NT2/D1 (cell line): ENCODE results near the gene UMPS.

ENCODE experiments used
- SUZ12 ChIP-seq: IDR thresholded peaks from 2 replicates; pipeline ENCODE4 v1.6.1; 2011; ENCODE audit not compliant: insufficient read length, insufficient read depth; ENCODE audit errors: extremely low read depth
- ZNF274 ChIP-seq: IDR thresholded peaks from 2 replicates; pipeline ENCODE4 v1.6.1; 2011; ENCODE audit warnings: mild to moderate bottlenecking, low read depth, low read length

DNA sequence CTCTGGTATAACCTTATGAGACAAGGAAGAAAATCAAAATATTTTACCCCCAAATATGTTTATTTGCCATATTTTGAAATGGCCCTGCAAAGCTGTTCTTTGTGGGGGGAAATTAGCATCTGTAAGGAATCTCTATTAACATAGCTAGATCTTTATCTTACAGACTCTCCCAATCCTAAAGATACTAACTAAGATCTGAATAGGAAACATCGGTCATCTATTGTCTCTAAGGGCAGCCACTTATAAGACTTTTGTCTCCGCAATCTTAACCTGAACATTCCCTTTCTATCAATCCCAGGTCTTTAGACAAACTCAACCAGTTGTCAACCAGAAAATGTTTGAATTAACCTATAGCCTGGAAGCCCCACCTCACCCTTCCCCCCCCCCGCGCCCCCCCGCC, 21.2 kb downstream of the UMPS start:
- TF ChIP-seq SUZ12: no peak
- no peak for TF ChIP-seq ZNF274
